PC-3 (cell line): ENCODE data around the gene ASH1L. TPM values are rescaled to one million over a fixed set of nuclear protein-coding genes. Genes with fewer than 3 reads are reported as not detected.

Source experiments
- ATAC-seq: fragments of 200-7000 bp; cut with Tn5 transposase; 2 replicates; pipeline ENCODE4 v1.9.1; 2020; ENCODE audit warnings: mild to moderate bottlenecking, moderate library complexity
- BruUV-seq: library from RNA; stranded (reverse); fragments of 400-500 nt; replicated peaks from 2 replicates; lab custom pipeline; 2021; lab: Mats Ljungman, UMichigan
- CTCF ChIA-PET: fragments of 300-600 bp; sonication (Branson Sonifier 250); formaldehyde crosslinking; loops from one replicate; lab custom pipeline; 2022; ENCODE audit warnings: antibody characterized with exemption; lab: Charles Lee
- POLR2A ChIA-PET: fragments of 300-600 bp; sonication (Branson Sonifier 250); formaldehyde crosslinking; loops from one replicate; lab custom pipeline; 2022; ENCODE audit warnings: antibody characterized with exemption; ENCODE audit not compliant: unreplicated experiment; lab: Charles Lee
- DNase-seq: peaks from one replicate; pipeline ENCODE4 v3.0.0-alpha.2; 2015
- H2AFZ ChIP-seq: fragments of 300-600 bp; sonication (generic); 2 replicates; pipeline ENCODE4 v1.6.0; 2016; ENCODE audit warnings: antibody characterized with exemption, low read length
- H3F3A ChIP-seq: fragments of 300-600 bp; sonication (generic); one replicate; pipeline ENCODE4 v1.6.0; 2017; ENCODE audit warnings: antibody characterized with exemption, low read length, control low read depth, mild to moderate bottlenecking; ENCODE audit not compliant: unreplicated experiment
- H3K27ac ChIP-seq: fragments of 300-600 bp; sonication (generic); 2 replicates; pipeline ENCODE4 v1.5.1; 2016; ENCODE audit warnings: mild to moderate bottlenecking, low read length
- H3K27me3 ChIP-seq: fragments of 300-600 bp; sonication (generic); 2 replicates; pipeline ENCODE4 v1.6.1; 2016; ENCODE audit warnings: low read length, mixed read lengths
- H3K36me3 ChIP-seq: fragments of 300-600 bp; sonication (generic); 2 replicates; pipeline ENCODE4 v1.6.1; 2016; ENCODE audit warnings: low read depth, mixed run types, low read length, mixed read lengths
- H3K4me1 ChIP-seq: fragments of 300-600 bp; sonication (generic); 2 replicates; pipeline ENCODE4 v1.5.1; 2016; ENCODE audit warnings: low read length; ENCODE audit not compliant: insufficient read depth
- H3K4me2 ChIP-seq: fragments of 300-600 bp; sonication (generic); 2 replicates; pipeline ENCODE4 v1.6.0; 2016; ENCODE audit warnings: low read length
- H3K4me3 ChIP-seq: fragments of 300-600 bp; sonication (generic); 2 replicates; pipeline ENCODE4 v1.5.1; 2016; ENCODE audit warnings: mild to moderate bottlenecking, low read length, mixed read lengths
- H3K79me2 ChIP-seq: fragments of 300-600 bp; sonication (generic); 2 replicates; pipeline ENCODE4 v1.6.1; 2017; ENCODE audit warnings: low read length, mixed read lengths
- H3K9ac ChIP-seq: fragments of 300-600 bp; sonication (generic); 2 replicates; pipeline ENCODE4 v1.6.0; 2016; ENCODE audit warnings: mild to moderate bottlenecking, low read length
- H3K9me2 ChIP-seq: fragments of 300-600 bp; sonication (generic); replicated peaks from 2 replicates; pipeline ENCODE4 v1.6.1; 2016; ENCODE audit warnings: mixed run types, low read length, mixed read lengths
- H3K9me3 ChIP-seq: fragments of 300-600 bp; sonication (generic); 2 replicates; pipeline ENCODE4 v1.6.1; 2016; ENCODE audit warnings: low read length, mixed read lengths
- H4K20me1 ChIP-seq: fragments of 300-600 bp; sonication (generic); 2 replicates; pipeline ENCODE4 v1.6.1; 2016; ENCODE audit warnings: low read length, mixed read lengths
- CTCF ChIP-seq: fragments of 300-600 bp; sonication (generic); conservative IDR thresholded peaks from 2 replicates; pipeline ENCODE4 v1.5.1; 2017; ENCODE audit warnings: antibody characterized with exemption, low read depth, mild to moderate bottlenecking, low read length
- EZH2 ChIP-seq: fragments of 300-600 bp; sonication (generic); IDR thresholded peaks from one replicate; pipeline ENCODE4 v1.6.1; 2017; ENCODE audit warnings: antibody characterized with exemption, mild to moderate bottlenecking, low read length; ENCODE audit not compliant: unreplicated experiment
- EZH2phosphoT487 ChIP-seq: fragments of 300-600 bp; sonication (generic); IDR thresholded peaks from 2 replicates; pipeline ENCODE4 v1.6.1; 2018; ENCODE audit warnings: mild to moderate bottlenecking, antibody characterized with exemption, low read length, borderline replicate concordance
- intact Hi-C: fragments of 100-400 bp; cut with micrococcal nuclease; formaldehyde crosslinking; loops from 2 replicates; pipeline ENCODE4 v1.9.0; 2023
- total RNA-seq: library from RNA; depleted of rRNA; stranded (reverse); fragments of >200 nt; gene quantifications from 2 replicates; pipeline ENCODE4 v1.2.3, GENCODE V29; 2014

The ASH1L gene
- total RNA-seq, 1 experiment from 2014 or later, result 27.6 TPM

- H4K20me1 ChIP-seq, result 0 out of 2 replicates have a peak, but pooled peaks cover 3% of the 10 kb centered on the region
Observed at GRCh38 chr1:155529109-155529508, 33.5 kb downstream of the ASH1L start.

GRCh38 chr1:155527677-155528076, 34.9 kb downstream of the ASH1L start:
- H3K9me2 ChIP-seq, result no peaks in the 10 kb centered on the region
- ChIA-PET CTCF (interaction anchor here (1.4 kb wide), 1 partner anchor 23 kb away, joined by 3 read pairs; no protein-coding TSS in a partner anchor), POLR2A (interaction anchor here (0.6 kb wide), 1 partner anchor 55 kb away, joined by 4 read pairs; no protein-coding TSS in a partner anchor)
- no peak overlapping the region for H3K9ac ChIP-seq
- no peaks in the 10 kb centered on the region for H3K9me3 ChIP-seq
- H3K79me2 ChIP-seq, result peaks cover 96% of the 10 kb centered on the region
- H4K20me1 ChIP-seq, result 0 out of 2 replicates have a peak, but pooled peaks cover 9% of the 10 kb centered on the region
- no peaks in the 10 kb centered on the region for H3K36me3 ChIP-seq
- DNase-seq, result no peak
- H3K27me3 ChIP-seq, result no peaks in the 10 kb centered on the region
- no peak overlapping the region for H3K4me3 ChIP-seq
- H2AFZ ChIP-seq, result no peak overlapping the region
- BruUV-seq, result no TSS peak
- no peaks in the 10 kb centered on the region for H3K4me1 ChIP-seq
- H3K4me2 ChIP-seq, result no peak overlapping the region
- H3F3A ChIP-seq, result no peaks in the 10 kb centered on the region
- TF ChIP-seq EZH2phosphoT487 (no peak), CTCF (no peak), EZH2 (no peak)
- H3K27ac ChIP-seq, result no peak overlapping the region
- intact Hi-C loops, result no loop called here
- ATAC-seq, result no peak

More at GRCh38 chr1:155529109-155529508, 33.5 kb downstream of the ASH1L start:
- BruUV-seq, result no TSS peak
- intact Hi-C loops, result no loop called here
- Histone ChIP-seq H3K27me3 (no peaks in the 10 kb centered on the region), H3K36me3 (no peaks in the 10 kb centered on the region), H3K79me2 (peaks cover 94% of the 10 kb centered on the region), H3K9ac (no peak overlapping the region), H3F3A (no peaks in the 10 kb centered on the region), H3K4me1 (no peaks in the 10 kb centered on the region), H3K9me3 (no peaks in the 10 kb centered on the region), H3K27ac (no peak overlapping the region), H2AFZ (no peak overlapping the region), H3K4me2 (no peak overlapping the region), H3K9me2 (no peaks in the 10 kb centered on the region), H3K4me3 (no peak overlapping the region)
- TF ChIP-seq EZH2 (no peak), CTCF (no peak), EZH2phosphoT487 (no peak)
- DNase-seq, result no peak
- ATAC-seq, result no peak
- CTCF ChIA-PET, result no interaction called here
- POLR2A ChIA-PET, result no interaction called here

- CTCF ChIA-PET, result no interaction called here
- no peaks in the 10 kb centered on the region for H3K9me3 ChIP-seq
- no peaks in the 10 kb centered on the region for H3K27me3 ChIP-seq
- no peak overlapping the region for H2AFZ ChIP-seq
- DNase-seq (no peak), ATAC-seq (no peak)
- intact Hi-C loops, result no loop called here
- 0 out of 2 replicates have a peak, but pooled peaks cover 12% of the 10 kb centered on the region for H4K20me1 ChIP-seq
- no peak overlapping the region for H3K9ac ChIP-seq
- H3K9me2 ChIP-seq, result no peaks in the 10 kb centered on the region
- no peaks in the 10 kb centered on the region for H3K4me1 ChIP-seq
- peaks cover 98% of the 10 kb centered on the region for H3K79me2 ChIP-seq
- TF ChIP-seq EZH2, result no peak
- TF ChIP-seq CTCF, result no peak
- TF ChIP-seq EZH2phosphoT487, result no peak
- H3K36me3 ChIP-seq, result no peaks in the 10 kb centered on the region; the same call in 1 of the 2 replicates
- H3K4me2 ChIP-seq, result no peak overlapping the region
- H3F3A ChIP-seq, result no peaks in the 10 kb centered on the region
- BruUV-seq, result no TSS peak
- H3K27ac ChIP-seq, result no peak overlapping the region
- H3K4me3 ChIP-seq, result no peak overlapping the region
- POLR2A ChIA-PET, result interaction anchor here (0.6 kb wide), 1 partner anchor 51 kb away, joined by 3 read pairs; no protein-coding TSS in a partner anchor
Observed at GRCh38 chr1:155526356-155526755, 36.2 kb downstream of the ASH1L start.
